ENCODE data around the gene MAD1L1. TPM values are rescaled to one million over a fixed set of nuclear protein-coding genes. Genes with fewer than 3 reads are reported as not detected.
"Not testable (repeated sequence)": the region's sequence is repeated elsewhere in the genome, so short reads cannot be mapped to it uniquely, and the experiment has no call there.

Gene MAD1L1
- total RNA-seq, 2 donors from 2014 or later, result 18.9 to 24.9 TPM

DNA sequence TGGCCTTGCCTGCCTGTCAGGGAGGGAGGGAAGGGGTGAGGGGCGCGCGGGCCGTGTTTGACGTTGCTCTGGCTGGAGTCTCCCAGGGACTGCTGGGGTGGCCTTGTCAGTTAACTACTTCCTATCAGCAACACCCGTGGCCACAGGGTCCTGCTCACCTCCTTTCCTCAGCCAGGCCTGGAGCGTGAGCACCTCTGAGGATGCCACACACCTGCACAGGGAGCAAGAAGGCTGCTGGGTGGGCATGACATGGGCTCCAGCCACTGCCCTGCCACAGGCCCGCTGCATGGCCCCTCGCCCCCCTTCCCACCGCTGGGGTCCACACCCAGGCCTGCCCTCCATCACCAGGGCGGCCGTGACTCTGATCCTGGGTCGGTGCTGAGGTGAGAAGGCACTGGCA is 350.3 kb downstream of the MAD1L1 start:
- intact Hi-C loops (cut with DNase I), result no loop called here
- no peak for DNase-seq

GRCh38 chr7:1881946-1882345 is 350.8 kb downstream of the MAD1L1 start:
- intact Hi-C loops (cut with DNase I), result no loop called here
- DNase-seq (no peak), ATAC-seq (no peak)

More for the DNA sequence above, 350.3 kb downstream of the MAD1L1 start:
- no peak for ATAC-seq

DNA sequence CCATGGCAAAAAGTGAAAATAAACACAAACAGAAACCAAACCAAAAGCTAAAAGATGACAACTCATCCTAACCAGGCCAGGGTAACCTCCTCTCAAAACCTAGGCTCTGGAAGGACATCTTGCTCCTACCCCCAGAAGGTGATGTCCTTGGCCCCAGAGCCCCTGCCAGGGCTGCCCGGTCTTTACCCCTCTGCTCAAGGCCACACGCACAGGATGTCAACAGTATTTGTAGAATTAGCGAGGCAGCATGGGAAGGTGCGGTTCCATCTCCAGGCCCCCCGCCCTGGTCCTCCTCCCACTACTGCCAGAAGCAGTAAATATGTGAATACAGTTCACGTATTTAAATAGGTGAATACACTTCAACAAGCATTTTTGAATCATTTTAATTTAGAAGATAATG is 356.1 kb downstream of the MAD1L1 start:
- DNase-seq; intact Hi-C loops (cut with DNase I); ATAC-seq: not testable (repeated sequence)

GRCh38 chr7:1875392-1876199 is 357.1 kb downstream of the MAD1L1 start:
- DNase-seq; intact Hi-C loops (cut with DNase I): not testable (repeated sequence)
- ATAC-seq, result peak; percentile 55 to 85

DNA sequence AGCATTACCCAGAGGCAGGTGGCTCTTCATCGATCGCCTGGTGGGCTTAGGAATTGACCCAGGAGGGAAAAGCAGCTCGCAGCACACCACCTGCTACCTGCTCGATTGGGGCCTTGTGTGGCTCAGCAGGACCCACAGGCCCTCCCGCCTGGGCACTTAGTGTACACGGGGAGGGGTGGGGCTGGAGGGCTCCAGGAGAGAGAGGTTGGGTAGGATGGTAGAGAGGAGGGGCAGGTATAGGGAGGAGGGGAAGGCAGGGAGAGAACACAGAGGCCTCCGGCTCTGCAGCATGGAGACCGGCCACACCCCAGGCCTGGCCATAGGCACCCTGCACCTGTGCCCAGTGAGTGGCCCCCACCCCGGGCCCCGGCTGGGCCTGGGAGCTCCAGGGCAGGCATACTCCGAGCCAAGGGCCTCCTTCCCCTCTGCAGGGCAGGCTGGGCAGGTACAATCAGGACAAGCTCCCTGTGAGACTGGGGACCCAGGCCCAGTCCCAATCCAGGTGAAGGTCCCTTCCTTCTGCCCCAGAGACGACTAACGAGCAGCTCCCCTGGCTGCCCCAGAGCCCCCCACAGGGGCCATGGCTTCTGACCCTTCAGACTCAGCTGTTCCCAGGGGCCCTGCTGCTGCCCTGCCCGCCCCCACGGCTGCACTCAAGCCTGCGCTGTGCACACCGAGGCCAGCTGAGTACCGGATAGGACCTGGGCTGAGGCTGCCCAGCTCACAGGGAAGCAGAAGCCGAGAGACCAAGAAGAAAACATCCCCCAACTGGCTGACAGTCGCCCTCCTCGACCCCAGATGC is 358.0 kb downstream of the MAD1L1 start:
- ATAC-seq, result peak; percentile 30 to 34
- DNase-seq; intact Hi-C loops (cut with DNase I): not testable (repeated sequence)

DNA sequence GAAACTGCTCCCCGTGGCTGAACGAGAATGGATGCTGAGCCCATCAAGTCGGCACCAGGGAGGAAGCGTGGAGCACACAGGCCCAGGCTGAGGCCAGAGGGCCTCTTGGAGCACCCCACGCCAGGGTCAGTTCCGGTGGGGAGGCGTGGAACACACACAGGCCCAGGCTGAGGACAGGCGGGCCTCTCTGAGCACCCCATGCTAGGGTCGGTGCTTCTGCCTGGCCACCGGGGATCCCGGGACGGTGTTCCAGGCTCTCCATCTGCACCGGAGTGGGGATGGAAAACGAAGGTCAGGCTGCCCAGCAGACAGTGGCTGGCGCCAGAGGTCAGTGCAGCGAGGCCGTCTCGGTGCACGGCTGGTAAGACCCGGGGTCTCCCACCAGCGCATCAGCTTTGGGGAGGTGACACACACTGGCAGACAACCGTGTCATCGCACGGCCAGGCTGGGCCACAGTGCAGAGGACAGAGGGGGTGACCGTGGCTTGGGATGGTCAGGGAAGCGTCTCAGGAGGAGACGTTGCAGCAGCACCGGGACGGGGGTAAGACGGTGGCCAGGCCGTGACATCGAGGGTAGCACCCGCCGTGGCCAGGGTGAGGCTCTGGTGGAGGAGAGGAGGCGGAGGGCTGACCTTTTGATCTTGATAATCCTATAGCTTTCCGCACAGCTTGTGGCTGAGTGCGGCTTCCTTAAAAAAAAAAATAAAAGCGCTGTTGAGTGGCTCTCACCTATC is 358.7 kb downstream of the MAD1L1 start:
- no peak for DNase-seq
- intact Hi-C loops (cut with DNase I), result no loop called here
- no peak for ATAC-seq

GRCh38 chr7:1873421-1873820 is 359.3 kb downstream of the MAD1L1 start:
- ATAC-seq (peak in 1 of 2 donors; percentile 7), DNase-seq (no peak)
- intact Hi-C loops (cut with DNase I), result no loop called here

GRCh38 chr7:1873070-1873405 is 359.7 kb downstream of the MAD1L1 start:
- ATAC-seq, result no peak
- DNase-seq, result no peak

DNA sequence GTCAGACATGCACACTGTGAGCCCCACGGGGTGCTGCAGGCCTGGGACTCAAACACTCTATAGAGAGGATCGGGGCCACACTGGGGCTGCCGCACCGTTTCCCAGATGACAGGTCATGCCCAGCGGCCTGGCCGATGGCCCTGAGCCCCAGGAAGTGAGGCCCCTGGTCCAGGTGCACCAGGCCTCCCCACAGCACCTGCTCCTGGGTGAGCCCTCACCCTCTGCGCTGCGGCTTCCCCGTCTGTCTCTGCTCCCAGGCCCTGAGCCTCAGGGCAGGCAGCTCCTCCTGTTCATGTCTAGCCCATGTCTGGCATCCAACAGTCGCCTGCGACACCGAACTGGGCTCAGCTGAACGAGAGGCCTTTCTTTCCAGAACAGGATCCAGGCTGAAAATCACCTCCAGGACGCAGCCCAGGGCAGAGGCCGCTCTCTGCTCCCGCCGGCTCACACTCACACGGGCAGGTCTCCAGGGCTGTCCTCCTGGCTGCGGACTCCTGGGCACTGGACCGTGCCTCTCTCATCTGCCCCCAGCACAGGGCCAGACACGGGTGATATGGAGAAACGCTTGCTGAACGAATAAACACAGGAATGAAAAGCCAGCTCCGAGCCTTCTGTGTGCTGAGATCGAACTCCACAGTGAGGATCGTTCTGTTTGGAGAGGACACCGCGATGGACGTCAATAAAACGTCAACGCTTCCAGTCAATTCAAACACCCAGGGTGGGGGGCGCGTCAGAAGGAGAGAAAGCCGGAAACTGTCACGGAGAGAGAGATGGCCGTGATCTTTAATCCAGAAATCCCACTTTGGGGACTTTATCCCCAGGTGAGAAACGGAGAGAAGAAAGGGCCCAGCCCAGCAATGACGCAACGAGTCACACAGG is 360.3 kb downstream of the MAD1L1 start:
- intact Hi-C loops (cut with DNase I), result no loop called here
- DNase-seq, result no peak
- ATAC-seq, result no peak

More at GRCh38 chr7:1873070-1873405, 359.7 kb downstream of the MAD1L1 start:
- intact Hi-C loops (cut with DNase I), result no loop called here

DNA sequence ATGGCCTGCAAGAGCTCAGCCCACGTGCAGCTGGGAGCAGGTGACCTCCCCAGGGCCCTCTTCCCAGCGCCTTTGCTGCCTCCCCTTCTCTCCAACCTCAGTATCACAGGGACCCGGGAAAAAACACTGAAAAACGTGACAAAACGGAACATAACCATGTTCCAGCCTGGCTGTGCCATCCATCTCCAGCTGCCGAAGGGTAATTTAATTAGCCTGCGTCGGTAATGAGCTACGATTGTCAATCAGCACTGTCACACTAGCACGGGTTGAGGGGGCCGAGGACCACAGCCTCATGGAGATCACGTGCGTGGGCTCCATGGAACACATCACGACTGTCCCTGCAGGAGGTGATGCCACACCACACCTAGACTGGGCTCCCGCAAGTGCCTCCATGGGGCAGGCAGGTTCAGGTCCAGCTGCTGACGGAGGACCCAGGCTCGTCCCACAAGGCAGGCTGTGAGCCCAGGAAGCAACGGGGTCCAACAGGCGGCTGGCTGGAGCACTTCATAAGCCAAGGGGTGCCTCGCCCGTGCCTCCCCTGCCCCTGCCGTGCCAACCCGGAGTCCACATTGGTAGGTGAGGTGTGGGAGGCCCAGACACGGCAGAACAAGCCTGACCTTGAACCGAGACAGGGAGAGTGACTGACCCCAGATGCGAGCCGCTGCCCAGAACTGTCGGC is 363.2 kb downstream of the MAD1L1 start:
- DNase-seq, result no peak
- intact Hi-C loops (cut with DNase I), result no loop called here
- ATAC-seq, result no peak

- ATAC-seq (no peak), DNase-seq (no peak)
- intact Hi-C loops (cut with DNase I), result no loop called here
Observed at GRCh38 chr7:1868516-1869165, 364.1 kb downstream of the MAD1L1 start.

DNA sequence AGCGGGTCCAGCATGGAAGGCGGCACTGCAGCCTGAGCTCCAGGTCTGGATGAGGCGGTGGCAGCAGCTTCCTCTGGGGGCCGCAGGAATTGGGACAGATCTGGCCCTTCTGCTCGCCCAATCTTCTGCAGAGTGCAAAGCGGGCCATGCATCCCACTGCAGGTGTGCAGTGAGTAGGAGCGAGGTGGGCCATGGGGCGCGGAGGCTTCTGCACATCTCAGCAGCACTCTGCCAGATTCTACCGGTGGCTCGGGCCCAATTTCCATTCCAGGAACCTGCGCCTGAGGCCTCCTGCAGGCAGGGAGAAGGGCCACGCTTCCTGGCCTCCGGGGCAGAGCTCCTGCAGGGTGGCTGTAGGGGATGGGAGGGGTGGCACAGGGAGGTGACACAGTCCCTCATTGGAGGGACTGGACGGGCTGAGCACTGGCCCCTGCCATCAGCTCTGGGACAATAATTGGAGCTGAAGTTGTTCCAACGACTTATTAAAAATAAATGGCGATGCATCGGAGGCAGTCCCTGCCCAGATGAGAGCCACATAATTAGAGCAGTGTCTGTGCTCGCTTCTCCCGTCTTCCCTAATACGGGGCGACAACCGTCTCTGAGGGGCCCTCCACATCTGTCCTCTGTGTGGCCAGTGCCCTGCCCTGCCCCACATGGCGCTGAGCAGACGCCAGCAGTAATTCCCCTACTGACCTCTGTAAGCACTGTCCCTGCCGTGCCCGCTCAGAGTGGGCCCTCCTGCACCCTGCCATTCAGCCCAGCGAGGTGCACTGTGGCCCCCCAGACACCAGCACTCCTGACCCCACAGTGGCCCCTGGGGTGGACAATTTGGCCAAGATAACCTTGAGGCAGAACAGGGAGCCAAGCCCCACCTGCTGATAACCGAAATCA is 365.1 kb downstream of the MAD1L1 start:
- intact Hi-C loops (cut with DNase I), result no loop called here
- DNase-seq (no peak), ATAC-seq (no peak)

DNA sequence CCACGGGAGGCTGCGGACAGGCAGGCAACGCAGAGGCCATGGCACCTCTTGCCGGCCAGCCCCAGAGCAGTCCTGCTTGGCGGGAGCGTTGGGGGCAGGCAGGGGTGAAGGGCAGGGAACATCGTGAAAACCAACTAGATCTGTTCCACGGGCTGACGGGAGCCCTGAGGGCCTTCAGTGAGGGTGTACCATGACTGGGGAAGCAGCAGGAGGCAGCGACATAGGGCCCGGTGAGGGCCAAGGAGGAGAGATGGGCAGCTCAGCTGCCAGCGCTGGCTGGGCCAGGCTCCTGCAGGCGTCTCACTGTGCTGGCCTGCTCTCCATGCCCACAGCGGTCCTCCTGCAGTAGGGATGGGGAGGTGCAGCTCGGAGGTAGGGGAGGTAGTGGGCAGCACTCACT is 366.1 kb downstream of the MAD1L1 start:
- DNase-seq (no peak), ATAC-seq (no peak)
- intact Hi-C loops (cut with DNase I), result no loop called here

GRCh38 chr7:1865571-1866255 is 367.0 kb downstream of the MAD1L1 start:
- intact Hi-C loops (cut with DNase I), result no loop called here
- no peak for DNase-seq
- ATAC-seq, result no peak

- no peak for DNase-seq
- intact Hi-C loops (cut with DNase I), result no loop called here
- ATAC-seq, result no peak
Observed at GRCh38 chr7:1865000-1865555, 367.7 kb downstream of the MAD1L1 start.
